ENCODE measurements around the gene RNF19B. TPM values are rescaled to one million over a fixed set of nuclear protein-coding genes. Genes with fewer than 3 reads are reported as not detected.

Gene RNF19B
- total RNA-seq, 1 donor from 2014 or later: 18.7 TPM

GRCh38 chr1:33005117-33005837, 40.7 kb upstream of the RNF19B start:
- no peak for TF ChIP-seq CTCF (IDR thresholded peaks at IDR 0.05; ENCODE audit: partially characterized antibody, unreplicated experiment)
- DNase-seq: no peak
- Mint-ChIP-seq H3K27me3 (ENCODE audit: unreplicated experiment) (peaks cover 1% of the 10 kb centered on the region), H3K4me3 (ENCODE audit: unreplicated experiment) (no peak overlapping the region), H3K4me1 (ENCODE audit: low read depth, unreplicated experiment) (peaks cover 9% of the 10 kb centered on the region), H3K9me3 (ENCODE audit: unreplicated experiment) (no peaks in the 10 kb centered on the region), H3K27ac (ENCODE audit: unreplicated experiment) (no peak overlapping the region), H3K36me3 (ENCODE audit: unreplicated experiment) (no peaks in the 10 kb centered on the region)

GRCh38 chr1:33004613-33005012, 40.0 kb upstream of the RNF19B start:
- no peaks in the 10 kb centered on the region for H3K36me3 Mint-ChIP-seq (ENCODE audit: unreplicated experiment)
- no peak overlapping the region for H3K4me3 Mint-ChIP-seq (ENCODE audit: unreplicated experiment)
- DNase-seq: no peak
- H3K27me3 Mint-ChIP-seq (ENCODE audit: unreplicated experiment): peaks cover 1% of the 10 kb centered on the region
- H3K9me3 Mint-ChIP-seq (ENCODE audit: unreplicated experiment): no peaks in the 10 kb centered on the region
- peaks cover 9% of the 10 kb centered on the region for H3K4me1 Mint-ChIP-seq (ENCODE audit: low read depth, unreplicated experiment)
- no peak overlapping the region for H3K27ac Mint-ChIP-seq (ENCODE audit: unreplicated experiment)
- TF ChIP-seq CTCF (IDR thresholded peaks at IDR 0.05; ENCODE audit: partially characterized antibody, unreplicated experiment): no peak

- H3K36me3 Mint-ChIP-seq (ENCODE audit: unreplicated experiment): no peaks in the 10 kb centered on the region
- TF ChIP-seq CTCF (IDR thresholded peaks at IDR 0.05; ENCODE audit: partially characterized antibody, unreplicated experiment): no peak
- no peak overlapping the region for H3K4me3 Mint-ChIP-seq (ENCODE audit: unreplicated experiment)
- peaks cover 1% of the 10 kb centered on the region for H3K27me3 Mint-ChIP-seq (ENCODE audit: unreplicated experiment)
- H3K4me1 Mint-ChIP-seq (ENCODE audit: low read depth, unreplicated experiment): peaks cover 8% of the 10 kb centered on the region
- no peak for DNase-seq
- no peak overlapping the region for H3K27ac Mint-ChIP-seq (ENCODE audit: unreplicated experiment)
- no peaks in the 10 kb centered on the region for H3K9me3 Mint-ChIP-seq (ENCODE audit: unreplicated experiment)
Observed at GRCh38 chr1:33003657-33004056, 39.0 kb upstream of the RNF19B start.

GRCh38 chr1:33002006-33002405, 37.4 kb upstream of the RNF19B start:
- no peak for DNase-seq
- peaks cover 3% of the 10 kb centered on the region for H3K4me1 Mint-ChIP-seq (ENCODE audit: low read depth, unreplicated experiment)
- no peaks in the 10 kb centered on the region for H3K9me3 Mint-ChIP-seq (ENCODE audit: unreplicated experiment)
- H3K4me3 Mint-ChIP-seq (ENCODE audit: unreplicated experiment): no peak overlapping the region
- H3K27me3 Mint-ChIP-seq (ENCODE audit: unreplicated experiment): no peaks in the 10 kb centered on the region
- H3K36me3 Mint-ChIP-seq (ENCODE audit: unreplicated experiment): no peaks in the 10 kb centered on the region
- H3K27ac Mint-ChIP-seq (ENCODE audit: unreplicated experiment): no peak overlapping the region
- TF ChIP-seq CTCF (IDR thresholded peaks at IDR 0.05; ENCODE audit: partially characterized antibody, unreplicated experiment): no peak

- no peak overlapping the region for H3K27ac Mint-ChIP-seq (ENCODE audit: unreplicated experiment)
- no peak overlapping the region for H3K4me3 Mint-ChIP-seq (ENCODE audit: unreplicated experiment)
- H3K27me3 Mint-ChIP-seq (ENCODE audit: unreplicated experiment): no peaks in the 10 kb centered on the region
- no peaks in the 10 kb centered on the region for H3K4me1 Mint-ChIP-seq (ENCODE audit: low read depth, unreplicated experiment)
- no peak for TF ChIP-seq CTCF (IDR thresholded peaks at IDR 0.05; ENCODE audit: partially characterized antibody, unreplicated experiment)
- no peaks in the 10 kb centered on the region for H3K36me3 Mint-ChIP-seq (ENCODE audit: unreplicated experiment)
- DNase-seq: no peak
- H3K9me3 Mint-ChIP-seq (ENCODE audit: unreplicated experiment): no peaks in the 10 kb centered on the region
Observed at GRCh38 chr1:33001282-33001681, 36.7 kb upstream of the RNF19B start.

Data from glutamatergic neuron (in vitro differentiated cells).